Neural cell (in vitro differentiated cells): ENCODE results near the gene TRIM29. TPM values are rescaled to one million over a fixed set of nuclear protein-coding genes. Genes with fewer than 3 reads are reported as not detected.

Experiments used
- H2AFZ ChIP-seq: fragments of 200-600, 300-800 bp; sonication (generic), shearing (Covaris generic); 2 replicates; pipeline ENCODE4 v1.6.0; 2014; ENCODE audit warnings: low read depth, mild to moderate bottlenecking, antibody characterized with exemption, low read length, moderate library complexity
- H3F3A ChIP-seq: fragments of 200-600 bp; shearing (Covaris generic); 2 replicates; pipeline ENCODE4 v1.6.1; 2016; ENCODE audit warnings: mild to moderate bottlenecking, moderate library complexity, mixed read lengths, antibody characterized with exemption, low read length; ENCODE audit not compliant: insufficient read depth, poor library complexity, severe bottlenecking
- H3K27ac ChIP-seq: fragments of 200-600, 300-800 bp; sonication (generic), shearing (Covaris generic); 2 replicates; pipeline ENCODE4 v1.5.1; 2014; ENCODE audit warnings: mild to moderate bottlenecking, low read length, moderate library complexity
- H3K27me3 ChIP-seq: fragments of 300-800, 200-600 bp; sonication (generic), shearing (Covaris generic); 2 replicates; pipeline ENCODE4 v1.6.0; 2014; ENCODE audit warnings: mild to moderate bottlenecking, low read depth, low read length, moderate library complexity; ENCODE audit not compliant: insufficient read depth
- H3K36me3 ChIP-seq: fragments of 300-800, 200-600 bp; sonication (generic), shearing (Covaris generic); 2 replicates; pipeline ENCODE4 v1.5.1; 2014; ENCODE audit warnings: mild to moderate bottlenecking, antibody characterized with exemption, low read length, moderate library complexity; ENCODE audit not compliant: insufficient read depth
- H3K4me2 ChIP-seq: fragments of 300-800, 200-600 bp; sonication (generic), shearing (Covaris generic); 2 replicates; pipeline ENCODE4 v1.6.0; 2014; ENCODE audit warnings: mild to moderate bottlenecking, low read length
- H3K4me3 ChIP-seq: fragments of 300-800, 200-600 bp; sonication (generic), shearing (Covaris generic); 2 replicates; pipeline ENCODE4 v1.5.1; 2014; ENCODE audit warnings: mild to moderate bottlenecking, low read length, moderate library complexity
- H3K79me2 ChIP-seq: fragments of 200-600 bp; shearing (Covaris generic); replicated peaks from 2 replicates; pipeline ENCODE4 v1.6.0; 2014; ENCODE audit warnings: mild to moderate bottlenecking, low read length, moderate library complexity; ENCODE audit not compliant: insufficient read depth
- H3K9ac ChIP-seq: fragments of 300-800, 200-600 bp; sonication (generic), shearing (Covaris generic); 2 replicates; pipeline ENCODE4 v1.6.1; 2016; ENCODE audit warnings: mild to moderate bottlenecking, low read length, mixed read lengths
- H3K9me2 ChIP-seq: fragments of 200-600 bp; shearing (Covaris generic); 2 replicates; pipeline ENCODE4 v1.6.1; 2016; ENCODE audit warnings: mild to moderate bottlenecking, low read length, mixed read lengths; ENCODE audit not compliant: insufficient read depth
- H3K9me3 ChIP-seq: fragments of 200-600, 300-800 bp; sonication (generic), shearing (Covaris generic); 2 replicates; pipeline ENCODE4 v1.6.1; 2016; ENCODE audit warnings: mild to moderate bottlenecking, mixed run types, low read length, moderate library complexity, mixed read lengths
- H4K20me1 ChIP-seq: fragments of 200-600 bp; shearing (Covaris generic); 2 replicates; pipeline ENCODE4 v1.6.1; 2016; ENCODE audit warnings: mild to moderate bottlenecking, mixed run types; ENCODE audit not compliant: insufficient read depth
- CTCF ChIP-seq: fragments of 450-650 bp; IDR thresholded peaks from 2 replicates; pipeline ENCODE4 v1.5.1; 2014; ENCODE audit warnings: antibody characterized with exemption, mild to moderate bottlenecking, moderate library complexity; ENCODE audit not compliant: poor library complexity, severe bottlenecking
- EP300 ChIP-seq: fragments of 450-650 bp; conservative IDR thresholded peaks from 2 replicates; pipeline ENCODE4 v1.6.1; 2014; ENCODE audit warnings: antibody characterized with exemption, mild to moderate bottlenecking, moderate library complexity; ENCODE audit not compliant: poor library complexity, severe bottlenecking
- EZH2 ChIP-seq: fragments of 200-600, 300-800 bp; shearing (Covaris generic), sonication (generic); IDR thresholded peaks from 2 replicates; pipeline ENCODE4 v1.6.1; 2014; ENCODE audit warnings: antibody characterized with exemption, low read length, borderline replicate concordance, mild to moderate bottlenecking; ENCODE audit not compliant: insufficient read depth, poor library complexity, severe bottlenecking
- MXI1 ChIP-seq: fragments of 450-650 bp; conservative IDR thresholded peaks from 2 replicates; pipeline ENCODE4 v1.6.1; 2014; ENCODE audit warnings: antibody characterized with exemption, mild to moderate bottlenecking; ENCODE audit not compliant: poor library complexity, severe bottlenecking
- POLR2AphosphoS5 ChIP-seq: IDR thresholded peaks from 2 replicates; pipeline ENCODE4 v1.6.1; 2012
- RAD21 ChIP-seq: fragments of 450-650 bp; conservative IDR thresholded peaks from 2 replicates; pipeline ENCODE4 v1.6.1; 2014; ENCODE audit warnings: antibody characterized with exemption, mild to moderate bottlenecking, moderate library complexity
- SMC3 ChIP-seq: fragments of 450-650 bp; conservative IDR thresholded peaks from 2 replicates; pipeline ENCODE4 v1.6.1; 2014; ENCODE audit warnings: antibody characterized with exemption, mild to moderate bottlenecking, moderate library complexity; ENCODE audit not compliant: poor library complexity
- TAF1 ChIP-seq: IDR thresholded peaks from 2 replicates; pipeline ENCODE4 v1.6.1; 2012; ENCODE audit warnings: low read depth
- polyA plus RNA-seq: library from polyadenylated mRNA; depleted of rRNA; stranded (reverse); fragments of >200 nt; gene quantifications from 2 replicates; pipeline ENCODE4 v1.2.3, GENCODE V29; 2014
- TF ChIP-seq, protein P1 (sequence below): IDR thresholded peaks from 2 replicates; pipeline ENCODE4 v1.6.1; 2012; ENCODE audit warnings: borderline replicate concordance

The TRIM29 gene
- polyA plus RNA-seq, 1 donor from 2014 or later, result 0.82 TPM

DNA sequence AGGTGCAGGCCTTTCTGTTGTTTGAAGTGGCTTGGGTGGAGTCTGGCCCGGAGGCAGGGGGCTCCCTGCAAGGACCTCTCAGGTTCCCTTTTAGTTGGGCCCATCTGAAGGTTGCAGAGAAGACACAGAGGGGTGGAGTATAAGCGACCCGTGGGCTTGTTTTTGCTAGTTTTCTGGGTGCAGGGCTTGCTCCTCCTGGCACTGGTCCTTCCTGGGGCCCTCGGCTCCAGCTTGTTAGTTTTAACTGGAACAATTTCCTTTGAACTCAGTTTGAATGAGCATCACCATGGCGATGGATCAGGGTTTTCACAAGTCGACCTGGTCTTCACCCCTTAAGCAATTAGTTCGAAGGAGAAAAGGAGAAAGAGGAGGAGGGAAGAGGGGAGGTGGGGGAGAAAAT, 44.5 kb upstream of the TRIM29 start:
- no peak overlapping the region for H2AFZ ChIP-seq
- H3K27me3 ChIP-seq, result no peaks in the 10 kb centered on the region
- H3K79me2 ChIP-seq, result no peaks in the 10 kb centered on the region
- TF ChIP-seq, protein P1, sequence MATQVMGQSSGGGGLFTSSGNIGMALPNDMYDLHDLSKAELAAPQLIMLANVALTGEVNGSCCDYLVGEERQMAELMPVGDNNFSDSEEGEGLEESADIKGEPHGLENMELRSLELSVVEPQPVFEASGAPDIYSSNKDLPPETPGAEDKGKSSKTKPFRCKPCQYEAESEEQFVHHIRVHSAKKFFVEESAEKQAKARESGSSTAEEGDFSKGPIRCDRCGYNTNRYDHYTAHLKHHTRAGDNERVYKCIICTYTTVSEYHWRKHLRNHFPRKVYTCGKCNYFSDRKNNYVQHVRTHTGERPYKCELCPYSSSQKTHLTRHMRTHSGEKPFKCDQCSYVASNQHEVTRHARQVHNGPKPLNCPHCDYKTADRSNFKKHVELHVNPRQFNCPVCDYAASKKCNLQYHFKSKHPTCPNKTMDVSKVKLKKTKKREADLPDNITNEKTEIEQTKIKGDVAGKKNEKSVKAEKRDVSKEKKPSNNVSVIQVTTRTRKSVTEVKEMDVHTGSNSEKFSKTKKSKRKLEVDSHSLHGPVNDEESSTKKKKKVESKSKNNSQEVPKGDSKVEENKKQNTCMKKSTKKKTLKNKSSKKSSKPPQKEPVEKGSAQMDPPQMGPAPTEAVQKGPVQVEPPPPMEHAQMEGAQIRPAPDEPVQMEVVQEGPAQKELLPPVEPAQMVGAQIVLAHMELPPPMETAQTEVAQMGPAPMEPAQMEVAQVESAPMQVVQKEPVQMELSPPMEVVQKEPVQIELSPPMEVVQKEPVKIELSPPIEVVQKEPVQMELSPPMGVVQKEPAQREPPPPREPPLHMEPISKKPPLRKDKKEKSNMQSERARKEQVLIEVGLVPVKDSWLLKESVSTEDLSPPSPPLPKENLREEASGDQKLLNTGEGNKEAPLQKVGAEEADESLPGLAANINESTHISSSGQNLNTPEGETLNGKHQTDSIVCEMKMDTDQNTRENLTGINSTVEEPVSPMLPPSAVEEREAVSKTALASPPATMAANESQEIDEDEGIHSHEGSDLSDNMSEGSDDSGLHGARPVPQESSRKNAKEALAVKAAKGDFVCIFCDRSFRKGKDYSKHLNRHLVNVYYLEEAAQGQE, result no peak
- TF ChIP-seq MXI1 (no peak), EZH2 (no peak)
- no peaks in the 10 kb centered on the region for H3F3A ChIP-seq
- no peaks in the 10 kb centered on the region for H3K9me2 ChIP-seq
- no peak overlapping the region for H3K27ac ChIP-seq
- H3K9me3 ChIP-seq, result no peaks in the 10 kb centered on the region
- H3K9ac ChIP-seq, result no peak overlapping the region
- H3K36me3 ChIP-seq, result no peaks in the 10 kb centered on the region
- H3K4me3 ChIP-seq, result peak overlapping the region; percentile 10
- no peak overlapping the region for H3K4me2 ChIP-seq
- no peaks in the 10 kb centered on the region for H4K20me1 ChIP-seq

DNA sequence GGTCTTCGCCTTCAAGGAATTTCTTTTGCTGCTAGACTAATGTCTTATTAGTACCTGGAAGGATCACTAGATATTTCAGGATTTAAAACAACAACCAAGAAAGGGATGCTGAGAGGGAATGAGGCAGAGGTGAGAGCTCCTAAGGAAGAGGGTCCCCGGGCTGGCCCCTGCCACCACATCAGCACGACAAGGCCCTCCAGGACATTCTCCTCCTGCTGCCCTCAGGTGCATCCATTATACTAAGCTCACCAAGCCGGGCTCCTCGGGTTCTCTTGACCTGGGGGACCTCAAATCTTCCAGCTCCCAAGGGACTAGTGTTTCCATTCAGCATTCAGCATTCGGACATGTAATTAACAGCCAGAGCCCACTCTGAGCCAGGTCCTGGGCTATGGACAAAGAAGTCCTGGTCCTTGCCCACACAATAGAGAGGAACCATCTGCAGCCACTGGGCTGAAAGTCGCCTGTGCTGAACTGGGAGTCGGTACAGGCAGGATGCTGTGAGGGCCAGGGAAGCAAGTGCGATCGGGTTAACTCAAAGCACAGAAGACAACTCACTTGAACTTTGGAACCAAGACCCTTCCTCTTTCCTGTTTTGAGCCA, 43.6 kb upstream of the TRIM29 start:
- no peak overlapping the region for H3K27ac ChIP-seq
- no peaks in the 10 kb centered on the region for H3F3A ChIP-seq
- no peaks in the 10 kb centered on the region for H3K79me2 ChIP-seq
- no peak overlapping the region for H2AFZ ChIP-seq
- H3K27me3 ChIP-seq, result no peaks in the 10 kb centered on the region
- H3K9me3 ChIP-seq, result no peaks in the 10 kb centered on the region
- TF ChIP-seq MXI1, result no peak
- TF ChIP-seq POLR2AphosphoS5, result no peak
- no peak for TF ChIP-seq EP300
- TF ChIP-seq SMC3, result no peak
- no peak for TF ChIP-seq TAF1
- no peak for TF ChIP-seq RAD21
- no peak for TF ChIP-seq CTCF
- no peak for TF ChIP-seq EZH2
- TF ChIP-seq, protein P1, result no peak
- H3K4me2 ChIP-seq, result no peak overlapping the region
- H3K9me2 ChIP-seq, result no peaks in the 10 kb centered on the region
- no peak overlapping the region for H3K9ac ChIP-seq
- H3K4me3 ChIP-seq, result no peak overlapping the region
- no peaks in the 10 kb centered on the region for H4K20me1 ChIP-seq
- H3K36me3 ChIP-seq, result no peaks in the 10 kb centered on the region
